T-helper 1 cell treated with Interleukin-12 subunit alpha and Interleukin-12 subunit beta and Interleukin-4 antibody, amounts not matched to agents 30 μg/mL and 1 μg/mL, for 36 hours (primary cell): ENCODE results near the gene MPRIP.
A peak's percentile ranks its signal among the peaks of the same experiment; 100 is the strongest.

Source experiments
- H3K27ac Mint-ChIP-seq: one replicate; pipeline ENCODE4 v1.8.0; 2021; ENCODE audit warnings: mild to moderate bottlenecking, mixed read lengths
- H3K27me3 Mint-ChIP-seq: one replicate; pipeline ENCODE4 v1.8.0; 2021; ENCODE audit warnings: low read depth, mixed read lengths
- H3K36me3 Mint-ChIP-seq: one replicate; pipeline ENCODE4 v1.8.0; 2021; ENCODE audit warnings: low read depth, mixed read lengths
- H3K4me1 Mint-ChIP-seq: one replicate; pipeline ENCODE4 v1.8.0; 2021; ENCODE audit warnings: low read depth, mixed read lengths
- H3K4me3 Mint-ChIP-seq: one replicate; pipeline ENCODE4 v1.8.0; 2021; ENCODE audit warnings: mild to moderate bottlenecking, moderate library complexity, mixed read lengths
- H3K9me3 Mint-ChIP-seq: one replicate; pipeline ENCODE4 v1.8.0; 2021; ENCODE audit warnings: mixed read lengths

Gene MPRIP

GRCh38 chr17:17048106-17048505 is 5.8 kb downstream of the MPRIP start:
- Mint-ChIP-seq H3K4me1 (peaks cover 59% of the 10 kb centered on the region), H3K27ac (no peak overlapping the region), H3K27me3 (no peaks in the 10 kb centered on the region), H3K9me3 (no peaks in the 10 kb centered on the region), H3K36me3 (no peaks in the 10 kb centered on the region), H3K4me3 (no peak overlapping the region)

DNA sequence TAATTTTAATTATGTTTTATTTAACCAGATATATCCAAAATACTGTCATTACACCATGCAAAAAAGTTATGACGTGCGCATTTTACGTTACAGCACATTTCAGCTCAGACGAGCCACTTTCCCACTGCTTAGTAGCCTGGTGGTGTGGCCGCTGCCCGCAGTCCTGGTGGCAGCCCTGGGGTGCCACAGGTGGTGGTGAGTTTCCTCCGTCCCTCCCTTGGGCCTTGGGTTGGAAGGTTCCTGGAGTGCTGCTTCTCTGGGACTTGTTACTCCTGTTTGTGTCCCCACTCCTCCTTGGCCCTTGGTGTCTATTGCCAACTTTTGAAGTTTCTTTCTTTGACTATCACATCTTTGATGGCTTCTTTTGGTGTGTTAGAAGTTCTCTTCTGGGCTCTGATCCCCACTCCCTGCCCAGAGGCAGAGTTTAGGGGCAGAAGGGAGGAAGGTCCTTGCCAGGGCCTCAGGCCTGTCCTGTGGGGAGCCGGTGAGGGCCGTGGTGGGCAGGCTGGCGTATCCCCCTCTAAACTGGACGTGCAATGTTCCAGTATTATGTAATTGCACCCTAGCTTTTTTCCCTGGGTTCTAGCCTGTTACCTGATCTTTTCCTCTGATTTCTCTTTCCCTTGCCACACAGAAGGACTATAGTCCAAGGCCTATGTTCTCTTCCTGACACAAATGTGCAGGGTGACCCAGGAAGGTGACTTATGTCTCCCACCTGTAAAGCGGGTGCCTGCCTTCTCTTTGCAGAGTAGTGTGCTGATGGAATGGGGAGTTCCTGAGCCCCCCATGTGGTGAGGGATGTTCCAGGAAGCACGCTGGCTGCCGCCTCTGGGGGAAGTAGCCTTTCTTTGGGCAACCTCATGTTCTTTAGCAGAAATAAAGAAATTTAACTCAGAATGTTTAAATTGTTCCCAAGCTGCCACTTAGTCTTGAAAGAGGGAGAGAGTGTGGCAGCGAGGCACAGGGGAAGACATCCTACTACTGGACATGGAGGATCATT is 8.4 kb downstream of the MPRIP start:
- no peak overlapping the region for H3K4me3 Mint-ChIP-seq
- H3K9me3 Mint-ChIP-seq = no peaks in the 10 kb centered on the region
- no peaks in the 10 kb centered on the region for H3K36me3 Mint-ChIP-seq
- H3K27ac Mint-ChIP-seq = no peak overlapping the region
- no peaks in the 10 kb centered on the region for H3K27me3 Mint-ChIP-seq
- H3K4me1 Mint-ChIP-seq = peaks cover 42% of the 10 kb centered on the region

DNA sequence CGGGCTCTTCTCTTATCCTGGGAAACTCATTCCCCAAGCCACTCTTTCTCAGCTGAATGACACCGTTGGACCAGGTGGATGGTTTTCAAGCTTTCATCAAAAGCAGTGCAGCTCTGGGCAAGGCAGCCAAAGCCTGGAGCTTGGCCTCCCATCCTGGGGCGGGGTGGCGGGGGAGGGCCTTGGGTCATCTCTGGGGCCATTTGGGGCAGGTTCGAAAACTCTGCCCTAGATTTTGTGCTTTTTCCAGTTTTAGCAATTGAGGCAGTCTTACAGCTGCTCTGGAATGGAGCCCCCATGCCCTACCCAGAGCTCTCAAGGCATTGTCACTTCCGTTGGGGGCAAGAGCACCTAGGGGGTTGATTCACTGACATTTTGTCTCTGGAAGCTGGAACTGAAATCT is 9.1 kb downstream of the MPRIP start:
- no peaks in the 10 kb centered on the region for H3K9me3 Mint-ChIP-seq
- H3K36me3 Mint-ChIP-seq = no peaks in the 10 kb centered on the region
- no peak overlapping the region for H3K4me3 Mint-ChIP-seq
- H3K27ac Mint-ChIP-seq = no peak overlapping the region
- peaks cover 38% of the 10 kb centered on the region for H3K4me1 Mint-ChIP-seq
- no peaks in the 10 kb centered on the region for H3K27me3 Mint-ChIP-seq

- H3K36me3 Mint-ChIP-seq = no peaks in the 10 kb centered on the region
- no peak overlapping the region for H3K4me3 Mint-ChIP-seq
- H3K27ac Mint-ChIP-seq = no peak overlapping the region
- peaks cover 38% of the 10 kb centered on the region for H3K4me1 Mint-ChIP-seq
- H3K9me3 Mint-ChIP-seq = no peaks in the 10 kb centered on the region
- H3K27me3 Mint-ChIP-seq = no peaks in the 10 kb centered on the region
Measured at GRCh38 chr17:17051791-17052461, 9.7 kb downstream of the MPRIP start.

GRCh38 chr17:17052462-17053221 is 10.4 kb downstream of the MPRIP start:
- H3K36me3 Mint-ChIP-seq = no peaks in the 10 kb centered on the region
- no peaks in the 10 kb centered on the region for H3K27me3 Mint-ChIP-seq
- peaks cover 33% of the 10 kb centered on the region for H3K4me1 Mint-ChIP-seq
- no peak overlapping the region for H3K4me3 Mint-ChIP-seq
- no peak overlapping the region for H3K27ac Mint-ChIP-seq
- H3K9me3 Mint-ChIP-seq = no peaks in the 10 kb centered on the region

DNA sequence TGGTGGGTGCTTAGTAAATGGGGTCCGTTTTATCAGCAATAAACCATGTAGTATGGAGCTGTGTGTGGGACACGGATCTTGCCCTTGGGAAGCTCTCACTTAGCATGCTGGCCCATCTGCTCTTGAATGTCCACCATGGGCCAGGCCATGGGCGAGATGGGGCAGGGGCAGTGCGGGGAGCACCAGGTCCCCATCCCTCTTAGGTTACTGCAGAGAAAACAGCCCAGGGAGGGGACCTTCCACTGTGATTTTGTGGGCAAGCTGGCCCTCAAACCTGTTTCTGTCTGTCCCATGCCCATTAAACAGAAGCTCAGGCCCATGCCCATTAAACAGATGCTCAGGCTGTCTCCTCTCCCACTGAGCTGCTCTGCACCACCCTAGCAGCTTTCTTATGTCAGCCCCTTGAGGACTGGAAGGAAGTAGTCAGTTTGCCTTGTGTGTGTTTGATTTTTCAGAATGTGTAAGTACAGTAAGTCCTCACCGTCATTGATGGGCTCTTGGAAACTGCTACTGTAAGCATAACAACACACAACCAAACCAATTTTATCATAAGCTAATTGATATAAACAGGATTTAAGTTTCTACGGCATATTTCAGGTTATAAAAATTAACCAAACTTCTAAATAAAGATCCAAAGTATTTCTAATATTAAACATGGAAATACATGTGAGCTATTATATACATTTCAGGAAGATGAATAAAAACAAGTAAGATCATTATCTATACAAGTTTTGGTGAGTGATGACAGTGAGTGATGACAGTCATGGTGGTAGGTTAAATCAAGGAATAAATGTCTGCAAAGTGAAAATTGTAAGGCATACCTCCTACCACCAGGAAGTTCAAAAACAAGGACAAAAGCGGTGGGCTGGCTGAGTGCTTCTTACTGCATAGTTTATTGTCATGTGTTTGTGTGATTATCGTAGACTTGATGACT is 11.5 kb downstream of the MPRIP start:
- no peaks in the 10 kb centered on the region for H3K9me3 Mint-ChIP-seq
- H3K27ac Mint-ChIP-seq = peak overlapping the region; percentile 20
- H3K4me3 Mint-ChIP-seq = no peak overlapping the region
- no peaks in the 10 kb centered on the region for H3K27me3 Mint-ChIP-seq
- no peaks in the 10 kb centered on the region for H3K36me3 Mint-ChIP-seq
- H3K4me1 Mint-ChIP-seq = peaks cover 25% of the 10 kb centered on the region

DNA sequence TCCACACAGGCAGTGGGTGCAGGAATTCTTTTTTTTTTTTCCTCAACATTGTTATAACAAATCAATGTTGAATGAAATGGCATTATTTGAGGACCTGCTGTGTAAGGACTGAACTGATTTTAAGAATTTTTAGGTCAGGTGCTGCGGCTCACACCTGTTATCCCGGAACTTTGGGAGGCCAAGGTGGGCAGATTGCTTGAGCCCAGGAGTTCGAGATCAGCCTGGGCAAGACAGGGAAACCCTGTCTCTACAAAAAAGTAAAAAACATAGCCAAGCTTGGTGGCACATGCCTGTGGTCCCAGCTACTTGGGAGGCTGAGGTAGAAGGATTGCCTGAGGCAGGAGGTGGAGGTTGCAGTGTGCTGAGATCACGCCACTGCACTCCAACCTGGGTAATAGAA is 12.4 kb downstream of the MPRIP start:
- Mint-ChIP-seq H3K36me3 (no peaks in the 10 kb centered on the region), H3K27ac (no peak overlapping the region), H3K9me3 (no peaks in the 10 kb centered on the region), H3K4me1 (peaks cover 19% of the 10 kb centered on the region), H3K27me3 (no peaks in the 10 kb centered on the region), H3K4me3 (no peak overlapping the region)

DNA sequence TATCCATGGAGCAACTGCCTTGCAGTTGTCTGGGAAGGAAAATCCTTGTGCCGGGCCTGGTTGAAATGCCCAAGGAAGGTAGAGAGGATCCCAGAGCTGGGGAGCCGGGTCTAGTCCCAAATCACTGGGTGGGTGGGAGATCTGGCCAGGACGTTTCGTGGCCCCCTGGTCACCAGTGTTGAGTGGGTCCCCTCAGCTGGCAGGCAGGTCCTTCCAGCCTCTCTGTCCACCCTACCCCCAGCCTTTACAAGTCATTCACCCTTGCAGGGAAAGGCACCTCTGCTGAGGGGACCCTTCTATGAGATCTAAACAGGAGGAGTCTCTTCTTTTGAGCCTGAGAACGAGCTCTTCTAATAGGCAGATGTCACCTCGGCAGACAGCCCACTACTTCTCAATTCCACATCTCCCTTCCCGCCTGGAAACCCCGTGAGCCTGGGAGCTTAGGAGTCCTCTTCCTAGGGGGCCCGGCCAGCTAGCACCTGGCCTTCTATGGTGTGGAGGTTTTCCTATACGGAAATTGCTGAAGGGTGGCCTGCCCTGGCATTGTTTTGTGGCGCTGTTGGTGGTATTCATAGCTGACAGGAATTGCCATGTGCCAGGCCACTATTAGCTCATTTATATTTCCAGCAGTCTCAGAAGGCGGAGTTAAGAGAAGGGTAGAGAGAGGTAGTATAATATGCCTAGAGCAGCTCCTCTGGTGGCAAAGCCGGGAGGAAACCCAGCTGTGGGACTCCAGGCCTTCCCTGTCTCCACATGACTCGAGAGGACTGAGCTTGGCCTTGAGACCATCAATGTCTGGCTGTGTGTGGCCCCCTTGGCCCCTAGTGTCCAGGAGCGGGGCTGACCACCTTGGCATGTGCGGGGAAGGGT is 13.3 kb downstream of the MPRIP start:
- no peaks in the 10 kb centered on the region for H3K9me3 Mint-ChIP-seq
- peaks cover 20% of the 10 kb centered on the region for H3K4me1 Mint-ChIP-seq
- no peaks in the 10 kb centered on the region for H3K27me3 Mint-ChIP-seq
- no peak overlapping the region for H3K27ac Mint-ChIP-seq
- no peak overlapping the region for H3K4me3 Mint-ChIP-seq
- no peaks in the 10 kb centered on the region for H3K36me3 Mint-ChIP-seq

DNA sequence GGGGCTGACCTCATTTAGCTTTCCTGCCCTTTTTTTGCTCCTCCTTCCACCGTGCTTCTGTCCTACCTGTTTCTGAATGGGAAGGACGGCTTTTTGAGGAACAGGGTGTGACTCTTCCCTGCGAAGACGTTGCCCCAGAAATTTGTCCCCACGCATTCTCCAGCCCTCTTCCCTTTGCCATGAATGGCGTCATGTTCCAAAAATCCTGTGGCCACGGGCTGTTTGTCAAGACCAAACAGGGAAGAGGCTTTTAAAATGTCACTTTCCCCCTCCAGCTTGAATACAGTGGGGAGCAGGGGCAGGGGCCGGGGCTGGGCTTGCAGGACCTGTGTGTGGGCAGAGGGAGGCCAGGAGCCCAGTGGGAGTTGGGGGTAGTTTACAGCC is 13.9 kb downstream of the MPRIP start:
- H3K4me3 Mint-ChIP-seq = no peak overlapping the region
- H3K36me3 Mint-ChIP-seq = no peaks in the 10 kb centered on the region
- peaks cover 16% of the 10 kb centered on the region for H3K4me1 Mint-ChIP-seq
- no peak overlapping the region for H3K27ac Mint-ChIP-seq
- H3K27me3 Mint-ChIP-seq = no peaks in the 10 kb centered on the region
- H3K9me3 Mint-ChIP-seq = no peaks in the 10 kb centered on the region

DNA sequence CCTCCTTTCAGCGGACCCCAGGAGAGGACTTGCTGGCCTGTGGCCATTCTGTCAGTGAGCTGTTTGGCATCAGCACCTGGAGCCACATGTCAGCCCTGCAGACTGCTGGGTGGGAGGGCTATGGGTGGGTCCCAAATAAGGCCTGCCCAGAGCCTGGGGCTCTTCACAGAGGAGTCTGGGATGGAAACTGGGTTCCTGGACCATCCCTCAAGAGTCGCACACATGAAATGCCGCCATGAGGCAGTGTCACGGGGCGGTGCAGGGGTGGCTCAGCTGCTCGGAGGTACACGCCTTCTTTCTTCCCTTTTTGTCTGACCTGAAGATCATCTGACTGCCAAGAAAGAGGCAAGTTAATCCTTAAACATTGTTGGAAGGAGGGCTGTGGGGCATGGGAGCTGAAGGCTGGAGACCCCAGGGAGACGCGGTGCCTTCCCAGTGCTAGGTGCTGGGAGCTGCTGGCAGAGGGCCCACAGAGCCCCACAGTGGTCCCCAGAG is 14.8 kb downstream of the MPRIP start:
- H3K27ac Mint-ChIP-seq = no peak overlapping the region
- H3K9me3 Mint-ChIP-seq = no peaks in the 10 kb centered on the region
- H3K4me3 Mint-ChIP-seq = no peak overlapping the region
- no peaks in the 10 kb centered on the region for H3K36me3 Mint-ChIP-seq
- H3K4me1 Mint-ChIP-seq = peaks cover 17% of the 10 kb centered on the region
- H3K27me3 Mint-ChIP-seq = no peaks in the 10 kb centered on the region

- Mint-ChIP-seq H3K36me3 (no peaks in the 10 kb centered on the region), H3K27me3 (no peaks in the 10 kb centered on the region), H3K4me3 (no peak overlapping the region), H3K9me3 (no peaks in the 10 kb centered on the region), H3K27ac (no peak overlapping the region), H3K4me1 (peaks cover 13% of the 10 kb centered on the region)
Measured at GRCh38 chr17:17058304-17058703, 16.0 kb downstream of the MPRIP start.

DNA sequence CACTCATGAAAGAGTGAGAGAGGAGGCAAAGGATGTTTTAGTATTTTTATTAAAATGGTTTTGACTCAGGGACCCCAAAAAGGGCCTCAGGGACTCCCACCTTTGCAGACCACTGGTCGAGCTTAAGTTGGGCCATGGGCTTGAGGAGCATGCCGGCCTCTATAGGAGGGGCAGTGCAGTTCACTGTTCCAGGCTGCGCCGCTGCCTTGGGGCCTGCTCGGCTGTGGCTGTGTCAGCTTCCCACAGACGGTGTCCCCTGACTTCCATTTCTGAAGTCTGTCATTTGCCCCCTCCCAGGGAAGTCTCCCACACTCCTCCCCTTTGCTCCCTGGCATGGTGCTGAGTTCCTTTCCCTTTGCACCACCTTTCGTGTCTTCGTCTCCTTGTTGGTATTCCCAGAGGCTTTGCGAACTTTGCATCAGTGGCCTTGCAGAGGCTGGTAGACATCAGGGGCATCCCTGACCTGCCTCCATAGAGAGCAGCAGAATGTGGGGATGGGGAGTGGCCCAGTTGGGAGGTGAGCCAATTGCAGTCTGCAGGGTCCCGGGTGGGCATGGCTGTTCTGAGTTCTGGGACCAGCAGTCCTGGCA is 17.1 kb downstream of the MPRIP start:
- Mint-ChIP-seq H3K4me3 (no peak overlapping the region), H3K4me1 (peaks cover 13% of the 10 kb centered on the region), H3K27me3 (no peaks in the 10 kb centered on the region), H3K27ac (no peak overlapping the region), H3K36me3 (no peaks in the 10 kb centered on the region), H3K9me3 (no peaks in the 10 kb centered on the region)
